Vagina (tissue), 2 donors: ENCODE measurements around the gene ATG2A. TPM values are rescaled to one million over a fixed set of nuclear protein-coding genes. Genes with fewer than 3 reads are reported as not detected.

ENCODE experiments used
- DNase-seq, 2 donors: peaks; one replicate each; pipeline ENCODE4 v3.0.0-alpha.2; 2017; ENCODE audit errors: extremely low spot score in 2 of 2
- H3K27ac ChIP-seq: fragments of 200-600 bp; sonication (generic); one replicate; pipeline ENCODE4 v1.5.1; 2019
- H3K27me3 ChIP-seq: fragments of 200-600 bp; sonication (generic); one replicate; pipeline ENCODE4 v1.5.1; 2019
- H3K36me3 ChIP-seq, 2 donors: fragments of 200-600 bp; sonication (generic); one replicate each; pipeline ENCODE4 v1.5.1; 2017 to 2019
- H3K4me1 ChIP-seq: fragments of 200-600 bp; sonication (generic); one replicate; pipeline ENCODE4 v1.5.1; 2019
- H3K4me3 ChIP-seq, 2 donors: fragments of 200-600 bp; sonication (generic); 1 replicate in 1 of 2; 2 replicates in 1 of 2; pipeline ENCODE4 v1.5.1; 2016 to 2019
- H3K9me3 ChIP-seq: fragments of 200-600 bp; sonication (generic); one replicate; pipeline ENCODE4 v1.5.1; 2019
- CTCF ChIP-seq, 3 experiments: fragments of 450-650 bp in 2 of 3; fragments of 200-600 bp in 1 of 3; sonication (generic) in 1 of 3; IDR thresholded peaks; one replicate each; pipeline ENCODE4 v1.5.1; 2017 to 2019; ENCODE audit warnings: antibody characterized with exemption in 3 of 3, mild to moderate bottlenecking in 2 of 3, moderate library complexity in 2 of 3
- POLR2A ChIP-seq, 2 donors: fragments of 450-650 bp; IDR thresholded peaks; one replicate each; pipeline ENCODE4 v1.6.1; 2017; ENCODE audit warnings: antibody characterized with exemption in 2 of 2, mild to moderate bottlenecking in 2 of 2, moderate library complexity in 2 of 2
- POLR2AphosphoS5 ChIP-seq, 2 donors: sonication (generic); formaldehyde crosslinking; IDR thresholded peaks; one replicate each; pipeline ENCODE4 v1.9.0; 2017; ENCODE audit warnings: antibody characterized with exemption in 2 of 2, mild to moderate bottlenecking in 2 of 2, low read depth in 1 of 2; ENCODE audit not compliant: insufficient read depth in 1 of 2
- intact Hi-C: fragments of 100-400 bp; cut with DNase I; formaldehyde crosslinking; loops from one replicate; pipeline ENCODE4 v1.15.1; 2023
- total RNA-seq: library from RNA; depleted of rRNA; stranded (reverse); fragments of >200 nt; gene quantifications from one replicate; pipeline ENCODE4 v1.2.3, GENCODE V29; 2016

ATG2A gene
- total RNA-seq, 1 donor from 2014 or later = 27.0 TPM

DNA sequence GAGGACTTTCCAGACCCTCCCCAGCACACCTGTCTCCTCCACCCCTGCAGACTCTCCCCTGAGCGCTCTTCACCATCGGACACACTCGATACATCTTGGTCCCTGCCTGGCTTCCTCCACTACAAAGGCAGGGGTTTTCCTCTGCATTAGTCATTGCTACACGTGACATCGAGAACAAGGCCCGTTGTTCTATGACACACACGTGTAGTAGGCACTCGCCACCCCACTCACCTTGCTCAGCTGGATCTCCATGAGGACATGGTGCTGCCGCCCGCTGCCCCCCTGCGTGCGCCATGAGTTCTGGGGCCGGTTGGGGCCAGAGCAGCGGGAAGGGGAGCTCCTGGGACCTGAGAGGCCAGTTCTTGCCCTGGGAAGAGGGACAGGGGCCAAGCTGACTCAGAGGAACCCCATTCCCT lies 16.7 kb downstream of the ATG2A start:
- DNase-seq = no peak
- no peak overlapping the region for H3K4me3 ChIP-seq
- TF ChIP-seq POLR2AphosphoS5 (IDR thresholded peaks at IDR 0.05; ENCODE audit: insufficient read depth in 1 of 2, low read depth in 1 of 2) (no peak), POLR2A (IDR thresholded peaks at IDR 0.05) (no peak), CTCF (IDR thresholded peaks at IDR 0.05) (no peak)
- H3K27me3 ChIP-seq = no peaks in the 10 kb centered on the region
- H3K9me3 ChIP-seq = no peaks in the 10 kb centered on the region
- H3K4me1 ChIP-seq = no peaks in the 10 kb centered on the region
- H3K27ac ChIP-seq = no peak overlapping the region
- intact Hi-C loops = no loop called here
- H3K36me3 ChIP-seq = peaks cover 0 to 62% of the 10 kb centered on the region in 2 donors

GRCh38 chr11:64898541-64898940 lies 18.5 kb downstream of the ATG2A start:
- Histone ChIP-seq H3K27me3 (no peaks in the 10 kb centered on the region), H3K4me3 (no peak overlapping the region), H3K9me3 (no peaks in the 10 kb centered on the region), H3K36me3 (peaks cover 0 to 55% of the 10 kb centered on the region in 2 donors), H3K4me1 (no peaks in the 10 kb centered on the region), H3K27ac (no peak overlapping the region)
- TF ChIP-seq CTCF (IDR thresholded peaks at IDR 0.05) = no peak
- no peak for TF ChIP-seq POLR2AphosphoS5 (IDR thresholded peaks at IDR 0.05; ENCODE audit: insufficient read depth in 1 of 2, low read depth in 1 of 2)
- TF ChIP-seq POLR2A (IDR thresholded peaks at IDR 0.05) = no peak
- no peak for DNase-seq
- intact Hi-C loops = no loop called here

DNA sequence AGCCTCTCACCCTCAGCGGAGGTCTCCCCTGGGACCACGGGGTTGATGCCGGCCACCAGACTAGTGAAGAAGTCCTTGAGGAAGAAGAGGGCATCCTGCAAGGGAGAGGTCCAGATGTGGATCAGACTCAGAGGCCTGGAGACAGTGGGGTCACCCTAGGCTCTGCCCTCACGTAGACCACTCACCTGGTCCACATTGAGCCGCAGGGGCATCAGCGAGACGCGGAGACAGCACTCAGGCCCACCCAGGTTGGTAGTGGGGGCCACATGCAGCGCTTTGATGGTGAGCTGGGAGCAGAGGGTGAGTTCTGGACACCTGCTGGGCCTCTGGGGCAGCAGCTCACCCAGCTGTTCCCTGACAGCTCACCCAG lies 18.9 kb downstream of the ATG2A start:
- Histone ChIP-seq H3K27ac (no peak overlapping the region), H3K4me3 (no peak overlapping the region), H3K27me3 (no peaks in the 10 kb centered on the region), H3K36me3 (peaks cover 0 to 51% of the 10 kb centered on the region in 2 donors), H3K4me1 (no peaks in the 10 kb centered on the region), H3K9me3 (no peaks in the 10 kb centered on the region)
- no peak for DNase-seq
- intact Hi-C loops = no loop called here
- TF ChIP-seq POLR2AphosphoS5 (IDR thresholded peaks at IDR 0.05; ENCODE audit: insufficient read depth in 1 of 2, low read depth in 1 of 2) (no peak), CTCF (IDR thresholded peaks at IDR 0.05) (no peak), POLR2A (IDR thresholded peaks at IDR 0.05) (no peak)

- Histone ChIP-seq H3K27ac (no peak overlapping the region), H3K36me3 (peaks cover 0 to 45% of the 10 kb centered on the region in 2 donors), H3K4me3 (no peak overlapping the region), H3K9me3 (no peaks in the 10 kb centered on the region), H3K27me3 (no peaks in the 10 kb centered on the region), H3K4me1 (no peaks in the 10 kb centered on the region)
- no peak for DNase-seq
- intact Hi-C loops = no loop called here
- TF ChIP-seq POLR2AphosphoS5 (IDR thresholded peaks at IDR 0.05; ENCODE audit: insufficient read depth in 1 of 2, low read depth in 1 of 2) = no peak
These were observed 19.5 kb downstream of the ATG2A start for GRCh38 chr11:64897381-64898075.

- intact Hi-C loops = no loop called here
- peaks cover 0 to 36% of the 10 kb centered on the region in 2 donors for H3K36me3 ChIP-seq
- H3K4me1 ChIP-seq = no peaks in the 10 kb centered on the region
- TF ChIP-seq POLR2AphosphoS5 (IDR thresholded peaks at IDR 0.05; ENCODE audit: insufficient read depth in 1 of 2, low read depth in 1 of 2) (no peak), CTCF (IDR thresholded peaks at IDR 0.05) (no peak), POLR2A (IDR thresholded peaks at IDR 0.05) (no peak)
- H3K27me3 ChIP-seq = no peaks in the 10 kb centered on the region
- no peak overlapping the region for H3K4me3 ChIP-seq
- H3K27ac ChIP-seq = no peak overlapping the region
- no peak for DNase-seq
- no peaks in the 10 kb centered on the region for H3K9me3 ChIP-seq
These were observed 20.5 kb downstream of the ATG2A start for GRCh38 chr11:64896448-64897022.
